Left ventricle myocardium inferior (tissue), 1 donor: Measurements from ENCODE around the gene SLC22A31. TPM values are rescaled to one million over a fixed set of nuclear protein-coding genes. Genes with fewer than 3 reads are reported as not detected.

Experiments
- DNase-seq: peaks from one replicate; pipeline ENCODE4 v3.0.0-alpha.2; 2020
- H3K27ac ChIP-seq: fragments of 200-600 bp; replicated peaks from 2 replicates; pipeline ENCODE4 v1.8.0; 2021
- H3K27me3 ChIP-seq: fragments of 200-600 bp; 2 replicates; pipeline ENCODE4 v1.8.0; 2021; ENCODE audit warnings: low read depth
- H3K36me3 ChIP-seq: fragments of 200-600 bp; 2 replicates; pipeline ENCODE4 v1.8.0; 2021
- H3K4me1 ChIP-seq: fragments of 200-600 bp; 2 replicates; pipeline ENCODE4 v1.8.0; 2021
- H3K4me3 ChIP-seq: fragments of 200-600 bp; 2 replicates; pipeline ENCODE4 v1.8.0; 2021; ENCODE audit warnings: mild to moderate bottlenecking, moderate library complexity
- H3K9me3 ChIP-seq: fragments of 200-600 bp; replicated peaks from 2 replicates; pipeline ENCODE4 v1.8.0; 2021
- CTCF ChIP-seq: fragments of 200-600 bp; IDR thresholded peaks from 2 replicates; pipeline ENCODE4 v1.8.0; 2021; ENCODE audit warnings: antibody characterized with exemption, mild to moderate bottlenecking, borderline replicate concordance
- intact Hi-C: fragments of 100-400 bp; cut with micrococcal nuclease; formaldehyde crosslinking; loops from one replicate; pipeline ENCODE4 v1.11.0; 2022
- total RNA-seq: library from RNA; stranded (reverse); fragmentation: NEBNext Ultra II Directional; extraction: Animal tissue kit (Norgen Biotek cat#: 25700); gene quantifications from one replicate; pipeline ENCODE4 v1.2.1, GENCODE V29; 2021
- donor health status: DM: no; HTN: yes; CAD: no; lungs with severe emphysema.

The SLC22A31 gene
- total RNA-seq, 1 donor from 2014 or later = not detected

- Histone ChIP-seq H3K27me3 (peaks cover 86% of the 10 kb centered on the region), H3K4me1 (no peaks in the 10 kb centered on the region), H3K27ac (no peak overlapping the region), H3K9me3 (no peaks in the 10 kb centered on the region), H3K4me3 (no peak overlapping the region), H3K36me3 (no peaks in the 10 kb centered on the region)
- intact Hi-C loops = no loop called here
- DNase-seq = no peak
- TF ChIP-seq CTCF = no peak
These were observed 21.2 kb downstream of the SLC22A31 start for GRCh38 chr16:89179148-89179484.

- TF ChIP-seq CTCF = no peak
- no peak overlapping the region for H3K4me3 ChIP-seq
- H3K4me1 ChIP-seq = no peaks in the 10 kb centered on the region
- H3K27ac ChIP-seq = no peak overlapping the region
- DNase-seq = no peak
- intact Hi-C loops = no loop called here
- no peaks in the 10 kb centered on the region for H3K9me3 ChIP-seq
- H3K36me3 ChIP-seq = no peaks in the 10 kb centered on the region
- H3K27me3 ChIP-seq = peaks cover 86% of the 10 kb centered on the region
These were observed 21.7 kb downstream of the SLC22A31 start for GRCh38 chr16:89178453-89179147.

GRCh38 chr16:89177501-89177900 lies 22.8 kb downstream of the SLC22A31 start:
- H3K9me3 ChIP-seq = no peaks in the 10 kb centered on the region
- H3K27ac ChIP-seq = no peak overlapping the region
- no peak for DNase-seq
- intact Hi-C loops = no loop called here
- H3K27me3 ChIP-seq = peaks cover 86% of the 10 kb centered on the region
- no peaks in the 10 kb centered on the region for H3K36me3 ChIP-seq
- no peak for TF ChIP-seq CTCF
- H3K4me3 ChIP-seq = no peak overlapping the region
- no peaks in the 10 kb centered on the region for H3K4me1 ChIP-seq

GRCh38 chr16:89176717-89177116 lies 23.6 kb downstream of the SLC22A31 start:
- H3K4me3 ChIP-seq = no peak overlapping the region
- no peaks in the 10 kb centered on the region for H3K9me3 ChIP-seq
- no peaks in the 10 kb centered on the region for H3K36me3 ChIP-seq
- no peak overlapping the region for H3K27ac ChIP-seq
- H3K27me3 ChIP-seq = peaks cover 89% of the 10 kb centered on the region
- H3K4me1 ChIP-seq = peaks cover 3% of the 10 kb centered on the region
- intact Hi-C loops = no loop called here
- DNase-seq = no peak
- TF ChIP-seq CTCF = no peak

- H3K27me3 ChIP-seq = peaks cover 89% of the 10 kb centered on the region
- no peaks in the 10 kb centered on the region for H3K9me3 ChIP-seq
- H3K27ac ChIP-seq = no peak overlapping the region
- intact Hi-C loops = no loop called here
- TF ChIP-seq CTCF = no peak
- no peak overlapping the region for H3K4me3 ChIP-seq
- peaks cover 8% of the 10 kb centered on the region for H3K4me1 ChIP-seq
- DNase-seq = no peak
- H3K36me3 ChIP-seq = no peaks in the 10 kb centered on the region
These were observed 24.1 kb downstream of the SLC22A31 start for GRCh38 chr16:89176147-89176690.
